Activated CD4-positive, alpha-beta T cell treated with anti-CD3 and anti-CD28 coated beads for 48 hours (primary cell): ENCODE results near the gene ARHGEF37.

Experiments
- DNase-seq: peaks from one replicate; pipeline ENCODE4 v3.0.0-alpha.2; 2020

ARHGEF37 gene

DNA sequence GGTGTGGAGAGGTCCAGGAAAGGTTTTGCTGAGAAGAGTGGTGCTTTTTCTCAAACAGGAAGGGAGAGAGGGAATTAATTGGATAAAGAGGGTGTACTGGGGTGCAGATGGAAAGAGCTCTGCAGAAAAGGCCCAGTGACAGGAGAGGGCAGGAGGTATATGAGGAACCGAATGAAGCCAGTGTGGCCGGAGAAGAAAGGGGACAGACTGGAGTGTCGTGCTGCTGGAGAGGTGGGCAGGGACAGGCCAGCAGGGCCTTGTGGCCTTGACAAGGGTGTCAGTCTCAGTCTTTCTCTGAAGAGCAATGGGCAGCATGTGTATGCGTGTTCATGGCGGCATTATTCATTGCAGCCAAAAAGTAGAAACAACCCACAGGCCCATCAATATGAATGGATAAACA lies 48.1 kb downstream of the ARHGEF37 start:
- DNase-seq = no peak

DNA sequence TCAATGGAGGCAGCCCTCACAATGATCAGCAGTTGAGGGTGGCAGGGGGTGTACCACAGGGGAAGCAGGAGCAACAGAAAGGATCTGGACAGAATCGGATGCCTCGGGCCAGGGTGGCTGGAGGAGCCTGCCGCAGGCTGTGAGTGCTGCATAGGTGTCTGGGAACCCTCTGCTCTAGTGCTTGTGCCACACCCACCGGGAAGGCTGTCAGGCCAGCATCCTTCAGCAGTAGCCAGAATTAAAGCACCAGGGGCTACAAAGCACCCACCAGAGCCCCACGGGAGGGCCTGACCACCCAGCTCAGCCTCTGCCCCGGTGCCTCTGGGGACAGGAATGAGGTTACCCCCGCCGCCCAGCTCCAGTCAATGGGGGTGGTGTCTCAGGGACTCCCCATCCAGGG lies 49.0 kb downstream of the ARHGEF37 start:
- DNase-seq = no peak

DNA sequence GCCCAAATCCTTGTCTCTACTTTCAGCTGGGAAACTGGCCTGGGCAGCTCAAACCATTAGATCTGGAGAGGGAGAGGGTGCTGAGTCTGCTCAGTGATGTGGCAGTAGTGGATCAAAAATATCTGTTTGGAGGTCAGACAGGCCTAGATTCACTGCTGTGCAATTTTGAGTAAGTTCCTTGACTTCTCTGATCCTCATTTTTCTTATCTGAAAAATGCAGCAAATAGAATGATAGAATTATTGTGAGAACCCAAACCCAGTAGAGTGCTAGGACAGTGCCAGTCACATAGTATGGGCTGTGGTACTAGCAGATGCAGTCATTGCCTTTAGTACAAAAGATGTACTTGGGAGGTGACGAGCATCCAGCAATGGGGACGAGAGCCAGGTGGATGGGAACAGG lies 50.2 kb downstream of the ARHGEF37 start:
- DNase-seq = no peak

DNA sequence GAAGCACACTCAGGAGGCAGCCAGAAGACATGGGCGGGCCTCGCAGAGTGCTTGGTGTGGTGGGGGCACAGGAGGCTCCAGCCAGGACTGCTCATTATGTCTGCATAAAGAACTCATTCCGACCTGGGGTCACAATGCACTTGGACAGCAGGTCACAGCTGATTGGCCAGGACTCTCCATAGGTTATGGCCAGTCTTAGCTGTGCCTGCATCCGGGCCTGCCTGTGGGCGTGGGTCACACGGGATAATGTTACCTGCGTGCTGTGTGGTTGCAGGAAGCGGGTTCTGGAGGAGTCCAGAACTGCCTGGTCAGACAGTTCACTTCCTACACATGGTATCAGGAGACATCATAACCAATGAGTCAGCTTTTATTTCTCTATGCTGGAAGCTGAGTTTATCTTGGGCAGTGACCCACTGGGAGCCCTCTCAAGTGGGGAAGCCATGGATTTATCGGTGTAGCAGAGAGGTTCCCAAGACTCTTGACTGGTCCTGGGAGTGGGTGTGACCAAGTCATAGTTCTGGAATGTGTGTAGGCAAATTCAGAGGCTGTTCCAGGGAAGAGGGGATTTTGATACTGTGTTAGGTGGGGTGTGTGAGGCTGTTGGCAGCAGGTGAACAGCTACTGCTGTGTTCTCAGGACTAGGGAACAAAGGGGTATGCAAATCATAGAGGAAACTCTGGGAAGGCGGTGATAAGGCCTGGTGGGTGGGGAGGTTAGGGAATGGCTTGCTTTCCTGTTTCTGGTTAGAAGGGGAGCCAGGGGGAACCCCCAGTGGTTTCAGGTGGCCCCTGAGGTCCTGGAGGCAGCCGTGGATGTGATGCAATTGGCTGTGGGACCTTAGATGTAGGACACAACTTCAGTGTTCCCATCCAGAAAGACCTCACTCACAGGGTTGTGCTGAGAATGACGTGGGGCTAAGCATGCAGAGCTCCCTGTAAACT lies 51.3 kb downstream of the ARHGEF37 start:
- DNase-seq = no peak

DNA sequence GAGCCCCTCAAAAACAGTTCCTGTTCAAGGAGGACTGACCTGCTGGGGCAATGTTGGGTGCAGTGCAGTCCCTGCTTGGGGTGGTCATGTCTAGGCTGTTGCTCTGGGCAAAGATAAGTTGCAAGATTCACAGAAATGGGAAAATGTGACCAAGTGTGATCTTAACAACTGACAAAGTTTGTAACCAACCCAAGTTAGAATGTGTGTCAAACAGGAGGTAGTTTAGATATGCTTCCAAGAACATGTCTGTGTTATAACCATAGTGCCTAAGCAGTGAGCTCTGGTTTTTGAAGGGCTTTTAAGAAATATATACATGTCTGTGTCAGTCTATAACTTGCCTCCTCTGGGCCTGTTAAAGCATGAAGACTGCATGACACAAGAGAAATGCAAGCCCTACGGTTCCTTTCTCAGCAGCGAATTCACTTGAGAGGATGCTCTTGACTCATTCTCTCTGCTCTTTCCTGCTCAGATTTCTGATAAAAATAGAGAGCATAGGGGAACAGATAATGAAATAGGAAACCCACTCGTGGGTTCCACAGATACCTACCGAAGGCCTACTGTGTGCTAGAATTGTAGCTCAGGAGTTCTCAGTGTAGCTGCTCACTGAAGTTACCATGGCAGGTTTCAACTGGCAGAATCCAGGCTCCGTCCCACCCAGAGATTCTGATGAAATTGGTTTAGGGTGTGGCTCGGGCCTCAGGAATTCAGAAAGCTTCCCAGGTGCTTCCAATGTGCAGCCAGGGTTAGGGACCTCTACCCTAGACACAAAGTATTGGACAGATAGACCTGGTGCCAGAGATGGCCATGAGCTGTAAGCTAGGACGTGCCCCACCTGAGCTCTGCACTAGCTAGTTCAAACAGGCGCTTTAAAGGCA lies 52.4 kb downstream of the ARHGEF37 start:
- no peak for DNase-seq

DNA sequence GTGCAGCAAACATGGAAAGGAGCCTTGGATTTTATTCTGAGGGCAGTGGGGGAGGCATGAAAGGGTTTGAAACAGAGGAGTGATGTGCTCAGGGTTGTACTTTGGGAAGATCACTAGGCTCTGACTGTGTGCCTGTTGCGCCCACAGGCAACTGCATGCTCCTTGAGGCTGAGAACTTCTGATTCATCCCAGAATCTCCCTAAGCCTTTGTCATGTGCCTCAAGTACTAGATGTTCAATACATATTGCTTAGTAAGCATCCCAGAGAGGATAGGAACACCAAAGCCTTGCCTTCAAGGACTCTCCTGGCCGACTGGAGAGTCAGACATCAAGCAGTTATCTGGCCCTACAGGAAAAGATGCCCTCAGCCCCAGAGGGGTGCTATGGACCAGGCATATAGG lies 54.1 kb downstream of the ARHGEF37 start:
- DNase-seq = no peak

DNA sequence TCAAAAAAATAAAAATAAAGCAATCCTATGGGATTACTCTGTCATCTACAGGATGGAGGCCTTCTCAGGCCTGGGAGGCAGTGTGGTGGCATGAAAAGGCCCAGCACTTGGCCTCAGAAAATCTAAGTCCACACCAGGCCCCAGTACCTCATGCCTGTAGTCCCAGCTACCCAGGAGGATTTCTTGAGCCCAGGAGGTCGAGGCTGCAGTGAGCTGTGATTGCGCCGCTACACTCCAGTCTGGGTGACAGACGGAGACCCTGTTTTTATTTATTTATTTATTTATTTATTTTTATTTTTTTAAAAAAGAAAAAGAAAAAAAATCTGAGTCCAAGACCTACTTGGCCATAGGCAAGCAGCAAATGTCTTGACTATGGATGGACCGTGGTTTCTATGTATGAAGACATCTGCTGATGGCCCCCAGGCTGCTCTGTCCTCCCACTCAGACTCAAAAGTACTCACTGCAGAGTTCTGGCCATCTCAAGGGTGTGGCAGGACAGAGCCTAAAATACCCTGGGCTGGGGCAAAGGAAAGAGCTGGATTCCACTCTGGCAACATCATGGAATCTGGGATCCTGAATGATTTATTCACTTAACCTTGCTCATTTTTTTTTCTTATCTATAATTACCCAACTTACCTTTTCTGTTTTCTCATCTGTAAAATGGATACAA lies 55.0 kb downstream of the ARHGEF37 start:
- no peak for DNase-seq

DNA sequence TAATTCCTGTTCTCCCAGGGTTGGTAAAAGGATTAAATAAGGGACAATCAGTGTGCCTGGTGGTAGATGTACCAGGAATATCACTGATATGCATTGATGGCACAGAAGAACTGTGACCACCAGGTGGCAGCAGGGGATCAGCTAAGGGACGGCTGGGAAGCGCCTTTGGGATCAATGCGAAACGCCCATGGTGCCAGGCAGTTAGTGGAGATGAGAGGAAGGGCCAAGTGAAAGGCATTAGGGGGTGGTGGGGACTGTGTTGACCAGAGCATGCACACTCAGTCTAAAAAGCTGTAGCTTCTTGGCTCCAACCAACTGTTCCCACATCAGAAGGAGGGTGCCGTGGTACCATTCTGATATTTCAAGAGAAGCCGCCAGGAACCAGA lies 55.6 kb downstream of the ARHGEF37 start:
- DNase-seq = no peak

DNA sequence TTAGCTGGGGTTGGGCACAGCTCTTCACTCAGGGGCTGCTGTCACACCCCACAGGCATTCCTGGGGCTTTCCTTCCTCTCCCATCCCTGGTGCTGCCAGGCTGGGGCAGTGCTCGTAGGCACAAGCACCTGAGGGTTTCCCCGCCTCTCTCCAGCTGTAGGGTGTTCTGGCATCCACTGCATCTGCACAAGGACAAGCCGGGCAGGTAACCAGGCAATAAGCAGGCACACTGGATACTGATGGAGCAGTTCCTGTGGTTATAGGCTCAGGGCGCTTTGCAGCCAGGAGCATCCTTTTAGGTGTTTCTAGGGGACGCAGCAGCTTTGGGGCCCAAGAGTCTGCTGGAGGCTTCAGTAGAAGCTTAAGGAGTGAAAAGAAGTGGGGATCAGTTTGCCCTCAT lies 56.8 kb downstream of the ARHGEF37 start:
- DNase-seq = no peak

DNA sequence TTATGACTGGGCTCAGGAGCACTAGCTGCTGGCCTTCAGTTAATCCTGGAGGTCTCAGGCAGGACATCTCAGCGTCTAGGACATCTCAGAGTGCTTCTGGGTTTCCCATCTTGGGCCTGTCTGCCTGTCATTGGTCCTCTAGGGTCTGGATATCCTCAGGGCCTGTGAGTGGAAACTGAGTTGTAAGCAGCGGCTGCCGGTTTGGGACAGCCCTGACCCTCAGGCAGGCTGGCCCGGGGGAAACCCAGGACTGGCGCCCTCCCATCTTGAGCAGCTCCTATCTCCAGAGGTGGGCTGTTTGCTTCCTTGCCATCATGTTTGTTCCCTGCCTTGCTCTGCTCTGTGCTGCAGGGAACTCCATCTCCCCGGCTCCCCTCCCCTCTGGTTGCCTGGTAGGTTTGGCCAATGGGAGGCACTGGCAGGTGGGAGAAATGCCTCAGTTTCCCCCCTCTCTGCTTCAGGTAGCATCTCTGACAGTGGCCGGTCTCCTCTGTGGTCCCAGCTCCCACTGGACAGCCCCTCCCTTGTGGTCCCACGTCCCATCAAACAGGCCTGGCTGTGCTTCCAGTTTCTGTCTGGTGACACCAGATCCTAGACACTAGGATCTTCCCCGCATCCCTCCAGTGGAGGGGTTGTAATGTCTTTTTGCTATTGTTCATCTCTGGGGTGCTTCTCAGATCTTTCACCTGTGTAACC lies 57.4 kb downstream of the ARHGEF37 start:
- no peak for DNase-seq

DNA sequence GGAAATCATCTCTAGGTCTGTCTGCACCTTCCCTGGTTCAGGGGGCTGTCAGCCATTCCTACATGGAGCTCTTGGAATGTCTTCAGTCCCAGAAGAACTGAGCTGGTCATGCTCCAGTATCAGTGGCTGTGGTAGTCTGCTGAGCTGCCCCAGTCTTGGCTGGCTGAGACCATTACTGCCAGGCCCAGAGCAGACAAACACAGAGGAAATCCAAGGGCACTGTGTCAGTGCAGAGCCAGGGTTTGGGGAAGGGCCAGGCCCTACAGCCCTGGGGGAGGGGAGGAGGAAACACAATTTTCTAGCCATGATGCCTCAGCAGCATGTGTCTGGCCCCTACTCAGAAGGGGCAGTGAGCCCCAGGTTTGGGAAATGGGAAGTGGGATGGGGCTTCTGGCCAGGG lies 58.4 kb downstream of the ARHGEF37 start:
- DNase-seq = no peak

DNA sequence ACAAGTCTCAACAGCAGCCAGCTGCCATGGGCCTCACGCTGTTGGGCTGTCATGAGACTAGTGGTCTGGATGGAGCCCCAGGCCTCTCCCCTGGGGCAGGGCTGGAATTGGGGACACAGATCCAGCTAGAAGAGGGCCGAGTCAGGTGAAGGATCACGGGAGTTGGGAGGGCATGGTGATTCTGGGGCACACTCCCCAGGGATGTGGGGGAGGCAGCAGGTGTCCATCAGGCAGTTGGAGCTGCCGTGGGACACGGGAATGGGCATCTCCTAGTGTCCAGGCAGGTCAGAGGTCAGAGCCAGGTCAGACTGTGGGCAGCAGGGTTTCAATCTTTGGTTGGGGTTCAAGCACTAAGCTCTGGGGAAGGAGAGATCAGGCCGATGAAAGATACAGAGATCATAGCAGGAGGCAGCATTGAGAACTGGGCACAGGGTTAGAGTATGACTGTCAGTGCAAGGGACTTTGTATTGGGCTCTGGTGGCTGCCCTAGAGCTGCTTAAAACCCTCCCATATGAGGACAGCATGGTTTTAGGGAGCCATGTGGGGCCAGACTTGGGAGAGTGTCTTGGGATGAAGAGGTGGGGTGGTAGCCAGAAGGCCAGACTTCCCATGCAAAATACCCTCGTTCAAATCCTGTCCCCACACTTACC lies 59.2 kb downstream of the ARHGEF37 start:
- no peak for DNase-seq

DNA sequence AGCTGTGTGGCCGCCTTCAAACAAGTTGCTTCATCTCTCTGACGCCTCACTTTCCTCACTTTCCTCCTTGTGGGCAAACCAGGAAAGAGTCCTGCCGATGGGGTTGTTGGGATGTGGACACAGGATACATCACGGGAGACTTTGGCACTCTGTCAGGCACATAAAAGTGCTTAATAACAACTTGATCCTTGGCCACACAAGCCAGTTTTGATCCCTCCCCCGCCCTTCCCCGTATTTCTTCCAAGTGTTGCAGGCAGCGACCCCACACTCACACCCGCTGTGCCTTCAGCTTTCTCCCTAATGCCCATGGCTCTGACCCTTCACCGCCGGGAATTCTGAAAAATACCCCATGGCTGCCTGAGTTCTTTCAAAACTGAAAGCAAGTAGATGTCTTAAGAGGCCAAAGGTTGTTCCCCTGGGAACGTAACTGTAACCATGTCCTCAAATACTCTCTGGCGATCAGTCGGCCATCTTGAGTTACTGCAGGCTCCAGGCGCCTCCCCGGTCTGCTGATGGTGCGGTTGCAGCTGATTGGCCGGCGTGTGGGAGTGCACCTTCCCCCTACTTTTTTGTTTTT lies 59.8 kb downstream of the ARHGEF37 start:
- DNase-seq = no peak

DNA sequence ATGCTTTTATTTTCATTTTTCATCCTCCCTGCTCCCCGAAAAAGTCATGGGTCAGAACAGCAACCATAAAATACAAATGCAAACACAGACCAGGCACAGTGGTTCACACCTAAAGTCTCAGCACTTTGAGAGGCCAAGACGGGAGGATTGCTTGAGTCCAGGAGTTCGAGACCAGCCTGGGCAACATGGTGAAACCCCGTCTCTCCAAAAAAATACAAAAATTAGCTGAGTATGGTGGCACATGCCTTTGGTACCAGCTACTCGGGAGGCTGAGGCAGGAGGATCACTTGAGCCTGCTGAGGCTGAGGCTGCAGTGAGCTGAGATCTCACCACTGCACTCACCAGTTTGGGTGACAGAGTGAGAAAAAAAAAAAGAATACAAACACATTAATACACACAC lies 60.3 kb downstream of the ARHGEF37 start:
- DNase-seq = no peak

DNA sequence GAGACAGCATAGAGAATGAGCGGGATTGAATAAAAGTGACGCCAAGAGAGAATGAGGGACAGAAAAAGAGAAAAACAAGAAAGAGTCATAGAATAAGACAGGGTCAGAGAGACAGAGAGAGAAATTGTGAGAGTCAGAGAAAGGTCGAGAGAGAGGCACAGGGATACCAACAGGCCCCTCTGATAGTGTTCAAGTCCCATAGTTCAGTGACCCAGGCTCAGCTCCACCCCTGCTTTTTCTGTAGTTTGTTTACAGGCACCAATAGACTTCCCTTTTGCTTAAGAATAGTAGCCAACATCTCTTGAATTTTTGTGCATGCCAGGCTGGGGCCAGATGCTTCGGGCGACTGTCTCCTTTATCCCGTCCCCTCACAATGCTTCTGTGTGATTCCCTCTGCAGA lies 62.5 kb downstream of the ARHGEF37 start:
- no peak for DNase-seq

DNA sequence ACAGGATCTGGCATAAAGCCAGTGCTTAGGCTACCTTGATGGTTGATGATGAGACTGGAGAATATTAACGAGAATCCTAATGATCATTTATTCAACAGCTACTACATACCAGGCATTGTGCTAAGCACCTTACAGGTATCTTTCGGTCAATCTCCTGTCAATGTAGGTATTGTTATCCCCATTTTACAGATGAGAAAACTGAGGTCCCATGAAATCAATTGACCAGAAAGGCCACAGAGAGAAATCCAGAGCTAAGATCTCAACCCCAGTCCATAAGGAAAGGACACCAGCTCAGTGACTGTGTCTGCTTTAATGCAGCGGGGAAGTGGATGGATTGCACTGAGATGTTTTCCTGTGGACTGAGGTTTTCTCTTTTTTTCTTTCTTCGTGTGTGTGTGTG lies 63.3 kb downstream of the ARHGEF37 start:
- no peak for DNase-seq

DNA sequence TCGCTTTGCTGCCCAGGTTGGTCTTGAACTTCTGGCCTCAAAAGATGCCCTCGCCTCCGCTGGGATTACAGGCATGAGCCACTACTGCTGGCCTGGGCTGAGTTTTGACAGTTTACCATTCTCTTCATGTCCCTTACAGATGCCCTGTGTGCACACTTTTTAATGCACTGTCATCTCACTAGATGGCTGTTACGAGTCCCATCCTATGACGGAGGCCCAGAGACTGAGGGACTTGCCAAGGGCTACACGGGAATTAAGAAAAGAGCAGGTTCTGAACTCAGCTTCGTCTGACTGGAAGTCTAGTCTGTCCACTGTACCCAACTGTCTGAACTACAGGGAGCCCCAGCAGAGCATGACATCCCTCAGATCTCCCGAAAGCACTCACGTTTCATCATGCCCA lies 63.9 kb downstream of the ARHGEF37 start:
- DNase-seq = no peak

DNA sequence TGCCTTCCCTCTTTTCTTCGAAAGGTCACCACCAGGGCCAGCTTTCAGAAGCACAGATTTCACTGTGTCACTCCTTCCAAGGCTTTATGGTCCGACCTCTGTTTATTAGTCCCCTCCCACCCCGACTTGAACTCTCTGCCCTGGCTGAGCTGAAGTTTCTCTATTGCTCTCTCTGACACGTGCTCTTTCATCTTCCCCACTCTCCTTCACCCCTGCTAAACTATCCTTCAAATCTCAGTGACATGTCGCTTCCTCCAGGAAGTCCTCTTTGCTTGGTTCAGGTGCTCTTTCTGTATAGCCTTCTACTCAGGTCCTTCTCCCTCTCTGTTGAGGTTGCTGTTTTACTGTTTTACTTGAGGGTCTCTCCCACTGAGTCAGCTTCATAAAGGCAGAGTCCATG lies 64.4 kb downstream of the ARHGEF37 start:
- DNase-seq = no peak

DNA sequence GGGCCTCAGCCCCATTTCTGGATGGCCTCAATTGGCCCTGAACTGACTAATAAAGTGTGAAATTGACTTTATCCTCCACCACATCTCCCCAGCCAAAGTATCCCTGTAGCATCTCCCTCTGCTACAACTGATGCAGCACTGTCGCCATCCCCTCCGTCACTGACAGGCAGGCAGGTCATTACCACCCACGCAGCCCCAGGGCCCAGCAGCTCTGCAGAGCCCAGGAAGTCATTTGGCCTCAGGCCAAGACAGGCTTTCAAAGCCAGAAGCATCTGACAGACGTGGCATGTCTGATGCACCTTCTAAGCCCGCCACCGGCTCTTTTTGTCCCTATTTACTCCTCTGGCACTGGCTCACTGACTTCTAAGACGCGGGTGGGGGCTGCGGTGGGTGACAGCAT lies 65.3 kb downstream of the ARHGEF37 start:
- peak; percentile 51 for DNase-seq

DNA sequence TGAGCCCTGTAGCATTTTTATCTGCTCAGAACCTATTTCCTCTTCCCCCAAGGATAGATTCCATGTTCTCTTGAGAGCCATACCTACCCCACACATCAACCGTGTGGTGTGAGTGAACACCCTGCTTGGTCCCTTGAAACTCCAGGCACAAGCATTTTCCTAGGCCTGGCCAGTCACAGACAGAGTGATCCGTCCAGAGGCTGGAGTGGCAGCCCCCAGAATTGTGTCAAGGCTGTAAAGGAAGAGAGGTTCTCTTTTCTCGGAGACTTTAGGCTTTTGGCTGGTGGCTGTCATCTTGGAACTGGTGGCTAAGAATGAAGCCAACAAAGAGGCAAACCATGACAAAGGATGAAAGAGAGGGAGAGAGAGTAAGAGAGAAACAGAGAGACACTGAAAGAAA lies 66.0 kb downstream of the ARHGEF37 start:
- DNase-seq = no peak

DNA sequence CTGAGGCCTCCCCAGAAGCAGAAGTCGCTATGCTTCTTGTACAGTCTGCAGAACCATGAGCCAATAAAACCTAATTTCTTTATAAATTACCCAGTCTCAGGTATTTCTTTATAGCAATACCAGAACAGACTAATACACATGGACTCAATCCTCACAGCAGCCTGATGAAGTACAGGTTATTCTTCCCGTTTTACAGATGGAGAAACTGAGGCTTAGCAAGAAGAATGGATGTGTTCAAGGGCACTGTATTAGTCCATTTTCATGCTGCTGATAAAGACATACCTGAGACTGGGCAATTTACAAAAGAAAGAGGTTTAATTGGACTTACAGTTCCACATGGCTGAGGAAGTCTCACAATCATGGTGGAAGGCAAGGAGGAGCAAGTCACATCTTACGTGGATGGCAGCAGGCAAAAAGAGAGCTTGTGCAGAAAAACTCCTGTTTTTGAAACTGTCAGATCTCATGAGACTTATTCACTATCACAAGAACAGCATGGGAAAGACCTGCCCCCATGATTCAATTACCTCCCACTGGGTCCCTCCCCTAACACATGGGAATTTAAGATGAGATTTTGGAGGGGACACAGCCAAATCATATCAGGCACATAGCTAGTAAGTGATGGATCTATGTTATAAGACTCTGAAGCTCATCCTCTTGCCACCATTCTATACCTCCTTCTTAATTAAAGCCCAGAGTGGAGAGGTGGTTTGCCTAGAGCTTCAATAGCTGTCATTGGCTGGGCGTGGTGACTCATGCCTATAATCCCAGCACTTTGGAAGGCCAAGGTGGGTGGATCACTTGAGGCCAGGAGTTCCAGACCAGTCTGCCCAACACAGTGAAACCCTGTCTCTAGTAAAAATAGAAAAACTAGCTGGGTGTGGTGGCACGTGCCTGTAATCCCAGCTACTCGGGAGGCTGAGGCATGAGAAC lies 67.4 kb downstream of the ARHGEF37 start:
- peak; percentile 24 for DNase-seq
